Mucosa of descending colon (tissue), 3 donors: Measurements from ENCODE around the gene NSL1. TPM values are rescaled to one million over a fixed set of nuclear protein-coding genes. Genes with fewer than 3 reads are reported as not detected.
"Not testable (repeated sequence)": the region's sequence is repeated elsewhere in the genome, so short reads cannot be mapped to it uniquely, and the experiment has no call there.

Source experiments
- ATAC-seq: fragments of 200-7000 bp; cut with Tn5 transposase; one replicate; pipeline ENCODE4 v1.9.1; 2020; ENCODE audit warnings: mild to moderate bottlenecking, moderate library complexity
- DNase-seq, 3 donors: peaks; one replicate each; pipeline ENCODE4 v3.0.0-alpha.2; 2020
- H3K36me3 ChIP-seq: fragments of 200-600 bp; one replicate; pipeline ENCODE4 v1.8.0; 2021; ENCODE audit warnings: low read depth, mild to moderate bottlenecking
- H3K4me1 ChIP-seq: fragments of 200-600 bp; one replicate; pipeline ENCODE4 v1.8.0; 2021; ENCODE audit warnings: low read depth, mild to moderate bottlenecking
- H3K4me3 ChIP-seq: fragments of 200-600 bp; one replicate; pipeline ENCODE4 v1.8.0; 2021; ENCODE audit warnings: mild to moderate bottlenecking
- H3K9me3 ChIP-seq: fragments of 200-600 bp; one replicate; pipeline ENCODE4 v1.8.0; 2021; ENCODE audit warnings: mild to moderate bottlenecking
- CTCF ChIP-seq: fragments of 200-600 bp; IDR thresholded peaks from one replicate; pipeline ENCODE4 v1.8.0; 2022; ENCODE audit warnings: antibody characterized with exemption, mild to moderate bottlenecking
- intact Hi-C, 2 donors: fragments of 100-400 bp; cut with DNase I in 1 of 2; cut with micrococcal nuclease in 1 of 2; formaldehyde crosslinking; loops; one replicate each; pipeline versions ENCODE4 v1.11.0 to v1.11.1; 2022; cut with DNase I, micrococcal nuclease
- total RNA-seq, 3 donors: library from RNA; stranded (reverse); fragmentation: NEBNext Ultra II Directional in 2 of 3; extraction: Animal tissue kit (Norgen Biotek cat#: 25700) in 2 of 3; gene quantifications; one replicate each; pipeline versions ENCODE4 v1.2.1 to v1.2.4, GENCODE V29; 2021 to 2023
- donor health status: DM: no; HTN: no; CAD: no; lungs with moderate emphysema.
- donor health status: DM: no; HTN: no; CAD: no.
- donor health status: DM: no; HTN: yes; CAD: no.

The NSL1 gene
- total RNA-seq, 3 donors from 2014 or later, result 20.4 to 25.3 (median 21.5) TPM

DNA sequence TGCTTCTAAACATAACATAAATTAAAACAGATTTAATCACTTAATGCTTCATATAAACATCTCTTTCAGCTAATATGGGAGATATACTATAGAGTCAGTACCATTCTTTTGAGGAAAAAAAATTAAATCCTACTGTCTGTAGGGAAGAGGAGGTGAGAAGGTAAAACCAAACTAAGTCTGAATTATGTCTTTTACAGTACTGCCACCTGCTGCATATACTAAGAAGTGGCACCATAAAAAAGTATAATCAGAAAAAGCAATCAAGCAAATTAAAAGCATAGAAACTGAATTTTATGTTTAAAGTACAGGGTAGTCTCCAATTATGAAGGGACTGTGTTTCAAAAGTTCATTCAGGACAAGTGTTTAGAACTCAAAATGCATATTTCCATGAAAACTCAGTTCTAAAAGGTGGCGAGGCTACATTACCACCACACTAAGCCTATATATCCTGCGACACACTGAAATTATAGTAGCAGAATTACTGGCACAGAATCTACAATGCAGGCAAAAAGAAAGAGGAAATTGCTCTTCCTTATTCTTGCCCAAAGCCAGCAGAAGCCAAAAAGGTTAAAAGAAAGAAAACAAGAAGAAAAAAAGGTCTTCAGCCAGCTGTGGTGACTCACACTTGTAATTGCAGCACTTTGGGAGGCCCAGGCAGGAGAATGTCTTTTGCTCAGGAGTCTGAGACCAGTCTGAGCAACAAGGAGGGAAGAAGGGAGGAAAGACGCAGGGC lies 9.0 kb downstream of the NSL1 start:
- intact Hi-C loops, result no loop called here
- Histone ChIP-seq H3K4me3 (no peak overlapping the region), H3K9me3 (no peaks in the 10 kb centered on the region), H3K36me3 (no peaks in the 10 kb centered on the region), H3K4me1 (no peaks in the 10 kb centered on the region)
- TF ChIP-seq CTCF, result peak; percentile 19
- ATAC-seq, result peak; percentile 60
- no peak for DNase-seq

- no peak for DNase-seq
- no peaks in the 10 kb centered on the region for H3K9me3 ChIP-seq
- no peaks in the 10 kb centered on the region for H3K36me3 ChIP-seq
- ATAC-seq, result no peak
- no peak for TF ChIP-seq CTCF
- intact Hi-C loops, result no loop called here
- no peaks in the 10 kb centered on the region for H3K4me1 ChIP-seq
- H3K4me3 ChIP-seq, result no peak overlapping the region
These were observed 10.4 kb downstream of the NSL1 start for GRCh38 chr1:212781225-212781624.

GRCh38 chr1:212780759-212781158 lies 10.8 kb downstream of the NSL1 start:
- TF ChIP-seq CTCF, result no peak

GRCh38 chr1:212779086-212779485 lies 12.5 kb downstream of the NSL1 start:
- DNase-seq, H3K4me1 ChIP-seq, H3K36me3 ChIP-seq, intact Hi-C loops, H3K9me3 ChIP-seq, H3K4me3 ChIP-seq, ATAC-seq: not testable (repeated sequence)

More at GRCh38 chr1:212780759-212781158, 10.8 kb downstream of the NSL1 start:
- Histone ChIP-seq H3K4me3 (no peak overlapping the region), H3K4me1 (no peaks in the 10 kb centered on the region), H3K36me3 (no peaks in the 10 kb centered on the region), H3K9me3 (no peaks in the 10 kb centered on the region)
- intact Hi-C loops, result no loop called here
- no peak for DNase-seq
- no peak for ATAC-seq

DNA sequence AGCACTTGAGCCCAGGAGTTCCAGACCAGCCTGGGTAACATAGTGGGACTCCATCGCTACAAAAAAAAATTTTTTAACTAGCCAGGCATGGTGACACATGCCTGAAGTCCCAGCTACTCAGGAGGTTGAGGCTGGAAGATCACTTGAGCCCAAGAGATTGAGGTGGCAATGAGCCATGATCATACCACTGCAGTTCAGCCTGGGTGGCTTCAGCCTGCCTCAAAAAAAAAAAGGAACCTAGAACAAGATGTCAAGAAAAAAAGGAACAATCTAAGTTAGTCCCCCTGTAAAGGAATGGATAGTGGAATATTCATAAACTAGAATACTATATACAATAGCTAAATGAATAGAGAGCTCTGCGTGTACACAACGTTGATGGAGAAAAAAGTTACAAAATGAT lies 14.4 kb downstream of the NSL1 start:
- DNase-seq (no peak), ATAC-seq (no peak)
- Histone ChIP-seq H3K4me1 (no peaks in the 10 kb centered on the region), H3K4me3 (no peak overlapping the region), H3K9me3 (no peaks in the 10 kb centered on the region), H3K36me3 (no peaks in the 10 kb centered on the region)
- intact Hi-C loops, result no loop called here
- TF ChIP-seq CTCF, result no peak

GRCh38 chr1:212775241-212775640 lies 16.3 kb downstream of the NSL1 start:
- ATAC-seq (no peak), DNase-seq (no peak)
- H3K36me3 ChIP-seq, result no peaks in the 10 kb centered on the region
- intact Hi-C loops, result no loop called here
- peaks cover 7% of the 10 kb centered on the region for H3K9me3 ChIP-seq
- H3K4me1 ChIP-seq, result no peaks in the 10 kb centered on the region
- no peak for TF ChIP-seq CTCF
- H3K4me3 ChIP-seq, result no peak overlapping the region
